DOHH2 (cell line): ENCODE measurements around the gene EVI2A.

Experiments used
- H3F3A ChIP-seq: fragments of 200-600 bp; sonication (generic), shearing (Covaris generic); 2 replicates; pipeline ENCODE4 v1.6.0; 2016; ENCODE audit warnings: antibody characterized with exemption, mild to moderate bottlenecking; ENCODE audit not compliant: control insufficient read depth, insufficient read depth
- H3K27ac ChIP-seq: fragments of 200-600 bp; sonication (generic); 2 replicates; pipeline ENCODE4 v1.5.1; 2014; ENCODE audit warnings: low read depth, mild to moderate bottlenecking, low read length, moderate library complexity
- H3K27me3 ChIP-seq: fragments of 200-600 bp; sonication (generic); 2 replicates; pipeline ENCODE4 v1.6.1; 2014; ENCODE audit warnings: mild to moderate bottlenecking, low read length, mixed read lengths; ENCODE audit not compliant: control insufficient read depth
- H3K36me3 ChIP-seq: fragments of 200-600 bp; sonication (generic); 2 replicates; pipeline ENCODE4 v1.6.1; 2014; ENCODE audit warnings: mild to moderate bottlenecking, low read length, moderate library complexity, mixed read lengths; ENCODE audit not compliant: control insufficient read depth
- H3K4me1 ChIP-seq: fragments of 200-600 bp; sonication (generic); 2 replicates; pipeline ENCODE4 v1.6.1; 2014; ENCODE audit warnings: mild to moderate bottlenecking, low read length, mixed read lengths; ENCODE audit not compliant: control insufficient read depth
- H3K4me2 ChIP-seq: fragments of 200-600 bp; sonication (generic); 2 replicates; pipeline ENCODE4 v1.6.0; 2014; ENCODE audit warnings: mild to moderate bottlenecking, low read length, moderate library complexity
- H3K4me3 ChIP-seq: fragments of 200-600 bp; sonication (generic); 2 replicates; pipeline ENCODE4 v1.5.1; 2014; ENCODE audit warnings: mild to moderate bottlenecking, low read length, mixed read lengths
- H3K79me2 ChIP-seq: fragments of 200-600 bp; sonication (generic); 2 replicates; pipeline ENCODE4 v1.6.1; 2014; ENCODE audit warnings: mild to moderate bottlenecking, low read length, mixed read lengths; ENCODE audit not compliant: control insufficient read depth
- H3K9me2 ChIP-seq: fragments of 200-600 bp; sonication (generic); replicated peaks from 2 replicates; pipeline ENCODE4 v1.6.1; 2014; ENCODE audit warnings: mild to moderate bottlenecking, low read length, mixed read lengths; ENCODE audit not compliant: control insufficient read depth
- H3K9me3 ChIP-seq: fragments of 200-600 bp; sonication (generic); 2 replicates; pipeline ENCODE4 v1.6.1; 2014; ENCODE audit warnings: antibody characterized with exemption, low read length, mixed read lengths; ENCODE audit not compliant: control insufficient read depth, insufficient read depth
- H4K20me1 ChIP-seq: fragments of 200-600 bp; sonication (generic); 2 replicates; pipeline ENCODE4 v1.6.0; 2014; ENCODE audit warnings: low read depth, mild to moderate bottlenecking, antibody characterized with exemption, low read length, moderate library complexity; ENCODE audit not compliant: control insufficient read depth, insufficient read depth
- CTCF ChIP-seq: fragments of 200-600 bp; sonication (generic); IDR thresholded peaks from one replicate; pipeline ENCODE4 v1.5.1; 2014; ENCODE audit warnings: antibody characterized with exemption, mild to moderate bottlenecking, low read depth, low read length; ENCODE audit not compliant: poor library complexity, severe bottlenecking
- EZH2phosphoT487 ChIP-seq: fragments of 200-600 bp; sonication (generic); IDR thresholded peaks from 2 replicates; pipeline ENCODE4 v1.6.1; 2017; ENCODE audit warnings: borderline replicate concordance, mild to moderate bottlenecking, antibody characterized with exemption, low read length, moderate library complexity, mixed read lengths

The EVI2A gene

DNA sequence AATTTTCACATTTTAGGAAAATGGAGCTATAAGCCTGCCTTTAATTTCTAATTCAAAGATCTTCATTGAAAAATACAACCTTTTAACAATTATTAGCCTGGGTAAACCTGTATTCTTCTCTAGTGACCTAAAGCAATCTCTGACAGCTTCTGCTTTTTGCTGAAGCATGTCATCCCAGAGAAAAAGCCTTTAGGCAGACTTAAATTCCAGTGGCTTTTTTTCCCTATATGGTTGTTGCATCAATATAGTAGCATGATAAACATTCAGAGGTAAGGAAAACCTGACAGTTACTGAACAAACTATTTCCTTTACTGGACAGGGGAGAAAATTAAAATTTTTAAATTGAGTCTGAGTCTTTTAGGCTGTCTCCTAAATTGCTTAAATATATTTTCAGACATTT, 7.8 kb upstream of the EVI2A start:
- no peaks in the 10 kb centered on the region for H3K27me3 ChIP-seq
- TF ChIP-seq CTCF, result no peak

DNA sequence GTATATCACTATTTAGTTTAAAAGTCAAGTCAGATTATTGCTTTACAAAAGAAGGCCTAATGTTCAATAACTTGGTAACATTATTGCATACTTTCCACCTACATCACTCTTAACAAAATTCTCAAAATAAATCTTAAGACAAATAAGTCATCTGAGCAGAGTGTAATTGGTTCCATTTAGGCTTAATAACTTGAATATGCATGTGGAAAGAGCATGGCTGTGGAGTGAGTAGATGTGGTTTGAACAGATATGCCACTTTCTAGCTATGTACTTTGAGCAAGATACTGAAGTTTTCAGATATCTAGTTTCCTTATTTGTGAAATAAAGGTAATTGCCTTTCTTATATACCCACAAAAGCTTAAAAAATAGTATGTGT, 6.7 kb upstream of the EVI2A start:
- Histone ChIP-seq H3K27ac (no peak overlapping the region), H3K4me3 (no peak overlapping the region), H4K20me1 (no peaks in the 10 kb centered on the region), H3K4me2 (no peak overlapping the region), H3K4me1 (no peaks in the 10 kb centered on the region), H3K36me3 (peaks cover 40% of the 10 kb centered on the region), H3K9me3 (no peaks in the 10 kb centered on the region), H3K27me3 (no peaks in the 10 kb centered on the region), H3K9me2 (no peaks in the 10 kb centered on the region), H3K79me2 (peaks cover 4% of the 10 kb centered on the region), H3F3A (no peaks in the 10 kb centered on the region; the same call in 1 of the 2 replicates)
- TF ChIP-seq EZH2phosphoT487 (no peak), CTCF (no peak)

More for the DNA sequence above, 7.8 kb upstream of the EVI2A start:
- no peak overlapping the region for H3K4me3 ChIP-seq
- H3K27ac ChIP-seq, result no peak overlapping the region
- H4K20me1 ChIP-seq, result no peaks in the 10 kb centered on the region
- H3K4me2 ChIP-seq, result no peak overlapping the region
- H3F3A ChIP-seq, result no peaks in the 10 kb centered on the region; the same call in 1 of the 2 replicates
- H3K79me2 ChIP-seq, result no peaks in the 10 kb centered on the region
- no peaks in the 10 kb centered on the region for H3K9me2 ChIP-seq
- H3K36me3 ChIP-seq, result peaks cover 43% of the 10 kb centered on the region
- no peaks in the 10 kb centered on the region for H3K9me3 ChIP-seq
- no peaks in the 10 kb centered on the region for H3K4me1 ChIP-seq

DNA sequence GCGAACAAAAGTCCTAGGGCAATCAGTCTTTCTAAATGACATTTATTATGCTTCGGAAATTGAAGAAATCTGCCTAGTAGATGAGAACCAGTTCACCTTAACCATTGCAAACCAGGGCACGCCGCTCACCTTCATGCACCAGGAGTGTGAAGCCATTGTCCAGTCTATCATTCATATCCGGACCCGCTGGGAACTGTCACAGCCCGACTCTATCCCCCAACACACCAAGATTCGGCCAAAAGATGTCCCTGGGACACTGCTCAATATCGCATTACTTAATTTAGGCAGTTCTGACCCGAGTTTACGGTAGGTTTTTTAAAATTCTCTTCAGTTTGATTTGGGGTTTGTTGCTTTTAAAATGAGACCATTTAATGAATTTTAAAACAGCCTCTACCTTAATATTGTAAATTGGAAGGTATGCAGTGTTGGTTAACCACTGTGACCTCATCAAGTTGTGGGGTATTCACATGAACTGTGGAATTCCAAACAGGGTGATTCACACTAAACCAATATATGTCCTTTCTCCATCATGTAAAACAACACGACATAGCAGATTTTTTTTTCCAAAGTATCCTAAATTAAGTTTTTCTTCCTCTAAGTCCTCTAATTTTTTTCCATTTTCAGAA, 6.2 kb upstream of the EVI2A start:
- Histone ChIP-seq H3K4me3 (no peak overlapping the region), H3K27me3 (no peaks in the 10 kb centered on the region), H3K4me1 (peaks cover 2% of the 10 kb centered on the region; the same call in 1 of the 2 replicates), H4K20me1 (no peaks in the 10 kb centered on the region), H3F3A (no peaks in the 10 kb centered on the region), H3K4me2 (no peak overlapping the region), H3K36me3 (peaks cover 40% of the 10 kb centered on the region), H3K79me2 (peaks cover 9% of the 10 kb centered on the region), H3K9me2 (no peaks in the 10 kb centered on the region), H3K9me3 (no peaks in the 10 kb centered on the region), H3K27ac (no peak overlapping the region)
- TF ChIP-seq EZH2phosphoT487 (no peak), CTCF (no peak)

DNA sequence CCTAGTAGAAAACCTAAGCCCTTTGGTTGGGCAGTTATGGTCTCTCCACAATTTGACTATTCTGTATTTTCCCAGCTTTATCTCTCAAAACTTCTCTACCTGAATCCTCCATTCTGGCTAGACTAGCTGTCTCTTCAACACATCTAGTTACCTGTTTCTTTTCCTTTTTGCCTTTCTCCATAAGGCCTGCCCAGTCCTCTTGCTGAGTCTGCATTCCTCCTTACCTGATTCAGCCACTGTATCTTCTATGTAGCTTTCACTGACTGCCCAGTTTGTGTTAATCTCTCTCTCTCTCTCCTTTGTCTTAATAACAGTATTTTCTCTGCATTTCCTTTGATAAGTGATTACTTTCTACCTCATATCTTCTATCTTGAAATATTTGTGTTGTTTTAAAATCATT, 2.1 kb upstream of the EVI2A start:
- Histone ChIP-seq H3F3A (peaks cover 16% of the 10 kb centered on the region), H3K27ac (no peak overlapping the region), H3K9me3 (no peaks in the 10 kb centered on the region), H3K79me2 (peaks cover 48% of the 10 kb centered on the region), H3K27me3 (no peaks in the 10 kb centered on the region), H3K9me2 (no peaks in the 10 kb centered on the region), H3K36me3 (peaks cover 56% of the 10 kb centered on the region), H4K20me1 (no peaks in the 10 kb centered on the region), H3K4me3 (no peak overlapping the region), H3K4me2 (no peak overlapping the region), H3K4me1 (peaks cover 21% of the 10 kb centered on the region)
- TF ChIP-seq CTCF (no peak), EZH2phosphoT487 (no peak)
